Measurements from ENCODE around the gene JTB. TPM values are rescaled to one million over a fixed set of nuclear protein-coding genes. Genes with fewer than 3 reads are reported as not detected.
A peak's percentile ranks its signal among the peaks of the same experiment; 100 is the strongest.
"Not testable (repeated sequence)": the region's sequence is repeated elsewhere in the genome, so short reads cannot be mapped to it uniquely, and the experiment has no call there.

The JTB gene
- total RNA-seq, 3 donors from 2014 or later (not counting 1 experiment from before 2014, with no cell fraction given), result 96.9 to 107 (median 101) TPM

GRCh38 chr1:154000420-154000819 is 22.9 kb upstream of the JTB start:
- DNase-seq, result no peak
- Histone ChIP-seq H3K4me1 (ENCODE audit: control insufficient read depth, insufficient read depth, low read length) (no peaks in the 10 kb centered on the region), H3K4me3 (ENCODE audit: low read length) (no peak overlapping the region), H3K27ac (ENCODE audit: low read length) (no peak overlapping the region), H3K9me3 (ENCODE audit: control insufficient read depth, insufficient read depth, low read length) (no peaks in the 10 kb centered on the region), H3K36me3 (ENCODE audit: control insufficient read depth, insufficient read depth, low read length) (peaks cover 4% of the 10 kb centered on the region), H3K27me3 (ENCODE audit: control insufficient read depth, insufficient read depth, low read length) (no peaks in the 10 kb centered on the region)
- H3K36me3 Mint-ChIP-seq, result peaks cover 5% of the 10 kb centered on the region
- H3K4me1 Mint-ChIP-seq, result peaks cover 2 to 4% of the 10 kb centered on the region in 2 donors
- WGBS (ENCODE audit: insufficient coverage), result 90% methylated on average over 2 of the region's 4 CpGs
- no peaks in the 10 kb centered on the region for H3K27me3 Mint-ChIP-seq (ENCODE audit: low read depth in 2 of 2)
- H3K27ac Mint-ChIP-seq, result no peak overlapping the region
- no peaks in the 10 kb centered on the region for H3K9me3 Mint-ChIP-seq
- no peak overlapping the region for H3K4me3 Mint-ChIP-seq
- TF ChIP-seq CTCF (IDR thresholded peaks at IDR 0.05), result no peak
- ATAC-seq, result no peak
- intact Hi-C loops (cut with micrococcal nuclease), result no loop called here

- H3K27ac ChIP-seq (ENCODE audit: low read length); ATAC-seq; H3K27me3 Mint-ChIP-seq (ENCODE audit: low read depth in 2 of 2); intact Hi-C loops (cut with micrococcal nuclease); DNase-seq; H3K27me3 ChIP-seq (ENCODE audit: control insufficient read depth, insufficient read depth, low read length); H3K9me3 ChIP-seq (ENCODE audit: control insufficient read depth, insufficient read depth, low read length); H3K4me3 Mint-ChIP-seq; H3K27ac Mint-ChIP-seq; H3K4me3 ChIP-seq (ENCODE audit: low read length); H3K9me3 Mint-ChIP-seq: not testable (repeated sequence)
- Mint-ChIP-seq H3K36me3 (peaks cover 17% of the 10 kb centered on the region), H3K4me1 (peaks cover 15% of the 10 kb centered on the region in 2 donors)
- WGBS (ENCODE audit: insufficient coverage), result 94% methylated on average over 8 of the region's 10 CpGs
- Histone ChIP-seq H3K36me3 (ENCODE audit: control insufficient read depth, insufficient read depth, low read length) (peaks cover 28% of the 10 kb centered on the region), H3K4me1 (ENCODE audit: control insufficient read depth, insufficient read depth, low read length) (peaks cover 17% of the 10 kb centered on the region)
Observed at GRCh38 chr1:153996882-153997281, 19.4 kb upstream of the JTB start.

- Mint-ChIP-seq H3K27me3 (ENCODE audit: low read depth in 2 of 2) (no peaks in the 10 kb centered on the region), H3K9me3 (no peaks in the 10 kb centered on the region), H3K4me1 (peaks cover 27 to 28% of the 10 kb centered on the region in 2 donors), H3K36me3 (peaks cover 24% of the 10 kb centered on the region), H3K27ac (peak overlapping the region; percentile 70 to 77), H3K4me3 (peak overlapping the region; percentile 26)
- DNase-seq (no peak), ATAC-seq (no peak)
- Histone ChIP-seq H3K36me3 (ENCODE audit: control insufficient read depth, insufficient read depth, low read length) (peaks cover 30% of the 10 kb centered on the region), H3K4me3 (ENCODE audit: low read length) (no peak overlapping the region), H3K9me3 (ENCODE audit: control insufficient read depth, insufficient read depth, low read length) (no peaks in the 10 kb centered on the region), H3K27ac (ENCODE audit: low read length) (no peak overlapping the region), H3K27me3 (ENCODE audit: control insufficient read depth, insufficient read depth, low read length) (no peaks in the 10 kb centered on the region), H3K4me1 (ENCODE audit: control insufficient read depth, insufficient read depth, low read length) (peaks cover 25% of the 10 kb centered on the region)
- intact Hi-C loops (cut with micrococcal nuclease), result no loop called here
- TF ChIP-seq CTCF (IDR thresholded peaks at IDR 0.05), result no peak
- 97% methylated on average over 11 of the region's 11 CpGs for WGBS (ENCODE audit: insufficient coverage)
Observed at GRCh38 chr1:153995640-153996039, 18.2 kb upstream of the JTB start.

GRCh38 chr1:153995202-153995601 is 17.7 kb upstream of the JTB start:
- peaks cover 24% of the 10 kb centered on the region for H3K36me3 Mint-ChIP-seq
- peak overlapping the region; percentile 26 for H3K4me3 Mint-ChIP-seq
- H3K4me1 ChIP-seq (ENCODE audit: control insufficient read depth, insufficient read depth, low read length), result peaks cover 28% of the 10 kb centered on the region
- peak overlapping the region; percentile 70 to 77 for H3K27ac Mint-ChIP-seq
- ATAC-seq, result no peak
- H3K36me3 ChIP-seq (ENCODE audit: control insufficient read depth, insufficient read depth, low read length), result peaks cover 30% of the 10 kb centered on the region
- intact Hi-C loops (cut with micrococcal nuclease), result no loop called here
- no peak for DNase-seq
- peaks cover 32% of the 10 kb centered on the region in 2 donors for H3K4me1 Mint-ChIP-seq
- H3K4me3 ChIP-seq (ENCODE audit: low read length), result no peak overlapping the region
- WGBS (ENCODE audit: insufficient coverage), result 100% methylated on average over 2 of the region's 3 CpGs
- TF ChIP-seq CTCF (IDR thresholded peaks at IDR 0.05), result no peak
- H3K27ac ChIP-seq (ENCODE audit: low read length), result no peak overlapping the region
- no peaks in the 10 kb centered on the region for H3K9me3 ChIP-seq (ENCODE audit: control insufficient read depth, insufficient read depth, low read length)
- H3K9me3 Mint-ChIP-seq, result no peaks in the 10 kb centered on the region
- no peaks in the 10 kb centered on the region for H3K27me3 ChIP-seq (ENCODE audit: control insufficient read depth, insufficient read depth, low read length)
- no peaks in the 10 kb centered on the region for H3K27me3 Mint-ChIP-seq (ENCODE audit: low read depth in 2 of 2)

Data from natural killer cell (primary cell).